Middle frontal gyrus (tissue), 1 donor: ENCODE data around the gene DNER.

Experiments used
- DNase-seq: peaks from one replicate; pipeline ENCODE4 v3.0.0-alpha.2; 2015; ENCODE audit warnings: low spot score; ENCODE audit errors: extremely low spot score

The DNER gene

DNA sequence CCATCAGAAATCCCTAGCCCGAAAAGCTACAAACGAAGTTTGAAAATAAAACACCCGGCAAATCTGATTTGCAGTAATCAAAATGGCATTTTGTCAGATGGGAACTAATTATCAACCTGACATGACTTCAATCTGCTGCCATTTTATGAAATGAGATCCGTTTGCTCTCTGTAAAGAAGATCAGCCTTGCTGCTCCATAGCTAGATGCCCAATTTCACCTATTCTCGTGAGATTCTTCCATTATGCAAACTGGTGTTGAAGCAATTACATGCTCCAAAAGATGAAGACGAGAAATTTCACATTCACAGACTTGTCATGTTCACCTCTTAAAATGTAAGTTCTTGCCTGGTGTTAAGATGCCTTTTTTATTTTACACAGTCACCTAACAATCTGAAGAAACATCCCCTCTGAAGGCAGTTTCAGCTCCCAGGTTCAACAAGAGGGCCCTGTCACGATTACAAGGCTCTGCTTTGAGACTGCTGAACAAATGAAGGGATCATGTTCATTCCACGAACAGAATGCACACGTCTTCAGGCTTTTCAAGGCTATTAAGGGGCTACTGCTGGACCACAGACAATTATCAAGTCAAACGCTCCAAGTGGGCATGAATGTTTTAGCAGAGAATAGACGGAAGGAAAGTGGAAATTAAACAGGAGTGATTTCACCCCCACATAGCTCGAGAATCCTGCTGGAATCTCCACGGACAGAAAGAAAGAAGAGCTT is 270.6 kb downstream of the DNER start:
- DNase-seq = no peak

DNA sequence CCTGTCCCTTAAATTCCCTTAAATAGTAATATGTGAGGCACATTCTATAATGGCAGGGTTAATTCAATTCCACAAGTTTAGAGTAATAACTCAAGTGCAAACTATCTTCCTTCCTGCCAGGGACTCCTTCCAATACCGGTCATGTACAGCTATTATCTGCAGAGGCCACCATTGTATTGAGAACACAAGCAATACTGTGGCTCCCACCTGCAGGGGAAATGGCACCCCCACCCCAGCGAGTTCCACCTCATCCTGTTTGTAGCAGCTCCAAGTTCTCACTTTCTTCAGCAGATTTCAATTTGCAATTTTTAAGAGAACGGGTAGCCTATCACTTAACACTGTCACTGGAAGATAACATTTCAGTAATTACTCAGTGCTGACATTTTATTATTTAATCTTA is 271.2 kb downstream of the DNER start:
- DNase-seq = no peak

DNA sequence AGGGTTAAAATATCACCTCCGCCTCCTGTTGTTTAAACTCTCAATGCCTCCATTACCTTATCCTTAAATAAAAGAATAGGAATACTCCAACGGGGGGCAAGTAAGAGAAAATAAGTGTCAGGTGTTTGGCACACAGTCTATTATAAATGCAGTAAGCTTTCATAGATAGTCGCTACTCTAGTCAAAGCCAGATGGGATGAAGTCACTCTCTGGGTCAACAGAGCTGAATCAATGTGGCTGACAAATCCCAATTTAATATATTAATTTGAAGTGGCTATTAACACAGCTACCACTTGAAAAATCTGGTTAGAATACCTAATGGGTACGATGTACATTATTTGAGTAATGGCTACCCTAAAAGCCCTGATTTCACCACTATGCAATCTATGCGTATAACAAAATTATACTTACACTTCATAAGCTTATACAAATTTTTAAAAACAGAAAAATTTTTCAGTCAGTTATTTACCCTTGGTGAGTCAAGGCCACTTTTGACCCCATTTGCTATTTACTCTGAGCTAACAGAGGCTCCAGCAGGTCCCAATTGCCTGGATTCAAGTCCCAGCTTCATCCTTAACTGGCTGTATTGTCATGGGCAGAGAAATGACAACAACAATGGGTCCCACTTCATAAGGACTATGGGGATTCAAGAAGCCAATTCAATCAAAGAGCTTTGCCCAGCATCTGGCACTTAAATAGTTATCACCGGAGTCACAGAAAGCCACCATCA is 275.8 kb downstream of the DNER start:
- no peak for DNase-seq

DNA sequence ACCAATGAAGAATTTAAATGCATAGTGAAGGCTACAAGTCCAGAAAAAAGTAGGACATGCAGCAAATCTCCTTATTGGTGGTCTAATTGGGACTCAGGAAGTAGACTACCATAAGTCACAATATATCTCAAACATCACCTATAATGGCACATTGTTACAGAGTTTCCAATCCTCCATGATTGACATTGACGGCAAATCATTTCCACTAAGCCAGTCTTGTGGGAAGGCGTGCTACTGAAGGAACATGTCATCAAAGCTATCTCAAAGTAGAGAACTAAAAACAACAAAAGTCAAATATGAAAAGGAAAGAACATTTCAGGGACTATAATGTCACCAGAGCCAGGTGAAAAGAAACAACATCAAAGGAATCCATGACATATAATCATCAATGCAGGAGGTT is 276.9 kb downstream of the DNER start:
- no peak for DNase-seq

DNA sequence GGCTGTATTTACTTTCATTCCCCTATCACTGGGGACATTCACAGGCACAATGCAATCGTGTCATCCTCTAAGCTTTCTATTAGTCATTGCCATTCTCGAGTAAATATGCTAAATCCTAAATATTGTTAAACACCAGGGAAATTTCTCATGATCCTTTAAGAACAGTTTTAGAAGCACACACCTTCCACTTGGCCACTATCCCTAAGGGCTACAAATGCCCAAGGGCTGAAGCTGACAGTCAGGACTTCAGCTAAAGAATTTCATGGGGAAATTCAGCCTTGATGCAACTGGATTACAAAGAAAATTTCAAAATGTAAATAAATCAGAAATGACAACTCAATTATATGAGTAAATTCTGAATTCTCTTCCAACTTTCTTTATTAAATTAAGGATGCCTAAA is 280.2 kb downstream of the DNER start:
- DNase-seq = no peak

DNA sequence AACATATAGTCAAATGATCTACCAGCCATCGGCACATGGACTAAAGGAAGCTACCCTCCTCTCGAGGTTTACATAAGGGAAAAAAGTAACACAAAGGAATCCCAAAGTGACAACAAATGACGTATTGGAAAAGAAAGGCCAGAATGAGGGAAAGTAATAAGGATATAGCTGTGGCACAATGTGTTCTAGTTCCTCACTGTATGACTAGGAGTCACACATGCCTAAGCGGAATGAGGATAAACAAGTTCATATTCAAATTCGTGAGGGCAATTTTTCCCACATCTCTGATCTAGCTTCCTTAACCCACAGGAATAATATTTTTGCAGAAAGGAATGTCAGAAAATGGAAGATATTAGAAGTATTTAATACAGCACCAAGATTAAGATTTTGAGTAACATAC is 281.0 kb downstream of the DNER start:
- no peak for DNase-seq

DNA sequence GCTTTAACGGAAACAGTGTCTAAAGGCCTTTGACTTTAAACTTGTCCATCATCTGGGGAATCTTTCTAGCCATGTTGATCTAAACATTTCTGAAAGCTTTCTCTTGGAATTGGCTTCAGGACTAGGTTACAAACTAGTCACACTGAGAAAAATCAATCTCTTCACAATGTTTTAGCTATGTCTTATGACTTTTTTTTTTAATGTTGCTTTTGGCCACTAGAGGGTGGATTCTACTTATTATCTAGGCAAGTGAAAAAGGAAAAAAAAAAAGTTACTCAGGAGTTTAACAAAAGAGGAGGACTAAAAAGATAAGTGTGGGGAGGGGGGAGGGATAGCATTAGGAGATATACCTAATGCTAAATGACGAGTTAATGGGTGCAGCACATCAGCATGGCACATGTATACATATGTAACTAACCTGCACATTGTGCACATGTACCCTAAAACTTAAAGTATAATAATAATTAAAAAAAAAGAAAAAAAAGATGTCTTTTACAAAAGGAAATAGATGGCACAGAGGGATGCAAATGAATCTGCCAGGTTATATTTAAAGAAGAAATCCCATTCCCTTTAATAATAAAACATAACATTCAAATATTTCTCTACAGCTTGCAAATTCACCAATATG is 282.9 kb downstream of the DNER start:
- peak; percentile 40 for DNase-seq

DNA sequence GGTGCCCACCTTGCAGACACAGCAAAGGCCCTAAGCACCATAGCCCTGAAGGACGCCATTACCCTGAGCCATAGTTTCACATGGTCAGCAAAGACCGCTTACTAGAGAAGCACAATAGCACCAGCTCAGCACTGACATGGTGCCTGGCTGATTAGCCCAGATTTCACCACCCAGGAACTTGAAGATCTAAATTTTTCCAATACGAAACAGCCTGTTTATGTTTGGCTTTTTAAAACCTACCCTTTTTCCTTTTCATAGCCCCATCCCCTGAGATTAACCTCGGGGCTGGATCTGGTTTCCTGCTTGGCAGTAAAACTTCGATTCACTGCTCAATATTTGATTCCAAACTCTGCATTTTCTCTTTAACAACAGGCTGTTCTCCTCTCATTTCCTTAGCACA is 284.8 kb downstream of the DNER start:
- no peak for DNase-seq

DNA sequence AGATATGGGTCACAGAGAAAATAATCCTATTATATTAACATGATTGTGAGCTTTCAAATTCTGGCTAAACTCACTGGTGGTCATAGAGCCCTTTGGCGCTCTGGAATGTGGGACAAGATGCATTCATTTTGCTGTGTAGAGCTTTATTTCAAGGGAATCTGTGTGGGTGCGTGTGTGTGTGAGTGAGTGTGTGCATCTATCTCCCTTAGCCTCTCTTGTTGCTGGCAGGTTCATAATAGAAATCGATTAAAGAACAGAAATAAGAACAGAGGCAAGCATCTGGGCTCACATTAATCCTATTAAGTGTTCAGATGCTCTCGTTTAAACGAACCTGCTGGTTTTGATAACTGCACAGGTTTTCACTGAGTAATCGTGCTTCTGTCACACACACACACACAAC is 287.9 kb downstream of the DNER start:
- no peak for DNase-seq

DNA sequence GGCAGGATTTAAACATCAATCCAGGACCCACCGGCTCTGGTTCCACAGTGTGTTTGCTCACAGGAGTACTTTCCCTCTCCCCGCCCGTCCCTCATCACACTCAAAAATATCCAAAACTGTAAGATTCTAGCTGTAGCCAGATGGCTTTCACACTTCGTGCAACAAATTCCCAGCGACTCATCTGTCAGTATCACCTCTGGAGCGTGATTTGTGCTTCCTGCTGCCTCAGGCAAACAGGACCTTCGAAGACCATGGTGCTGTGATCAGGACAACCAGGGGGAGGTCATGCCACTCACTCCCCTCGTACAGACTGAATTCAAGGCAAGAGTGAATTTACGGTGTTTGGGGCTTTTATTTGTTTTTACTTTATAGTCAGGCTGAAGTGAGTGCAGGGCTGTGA is 288.8 kb downstream of the DNER start:
- no peak for DNase-seq

DNA sequence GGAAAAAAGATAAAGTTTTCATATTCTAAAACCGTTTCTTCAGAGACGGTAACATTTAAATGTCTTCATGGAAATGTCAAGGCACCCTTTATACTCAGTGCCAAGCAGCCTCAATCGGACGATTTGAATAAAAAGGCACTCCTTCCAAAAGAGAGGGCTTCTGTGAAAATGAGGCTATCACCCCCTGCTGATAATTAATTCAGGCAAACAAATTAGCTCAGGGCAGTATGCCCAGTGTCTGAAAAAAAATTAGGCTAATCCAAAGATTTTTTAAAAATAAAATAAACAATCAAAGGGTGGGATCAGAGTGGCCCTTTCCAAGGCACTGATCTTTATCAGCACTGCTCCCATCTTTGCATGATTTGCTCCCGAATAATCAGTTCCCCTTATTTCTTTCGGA is 292.3 kb downstream of the DNER start:
- DNase-seq = no peak

DNA sequence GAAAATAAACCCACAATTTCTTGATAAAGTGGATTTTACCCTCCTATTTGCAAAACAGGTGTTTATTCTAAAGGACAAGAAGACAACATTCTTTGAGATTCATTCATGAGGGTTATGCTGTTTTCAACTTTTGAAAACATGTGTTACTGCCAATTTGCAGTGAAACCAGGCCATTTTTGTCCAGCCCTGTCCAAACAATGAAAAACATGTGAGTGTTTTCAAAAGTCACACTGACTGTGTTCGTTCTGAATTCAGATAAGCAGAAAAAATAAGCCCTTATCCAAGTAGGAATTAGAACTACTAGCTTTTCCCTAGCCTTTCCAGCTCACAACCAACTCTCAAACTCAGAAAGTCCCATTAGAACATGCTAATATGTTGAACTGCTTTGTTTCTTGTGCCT is 295.2 kb downstream of the DNER start:
- no peak for DNase-seq

DNA sequence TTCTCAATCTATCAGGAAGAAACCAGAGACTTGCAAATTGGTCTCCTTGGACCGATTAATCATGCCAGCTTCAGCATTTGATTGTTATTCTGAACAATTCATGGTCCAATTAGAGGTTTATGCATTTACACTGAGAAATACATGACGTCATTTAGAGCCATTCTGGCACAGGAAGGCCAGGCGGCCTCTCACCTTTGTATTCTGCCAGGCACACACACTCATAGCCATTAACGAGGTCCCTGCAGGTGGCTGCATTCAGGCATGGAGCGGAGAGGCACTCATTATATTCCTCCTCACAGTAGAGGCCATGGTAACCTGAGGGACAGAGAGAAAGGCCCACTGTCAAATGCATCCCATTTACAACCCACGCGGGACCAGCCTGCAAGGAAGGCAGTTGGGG is 296.4 kb downstream of the DNER start:
- DNase-seq = no peak

DNA sequence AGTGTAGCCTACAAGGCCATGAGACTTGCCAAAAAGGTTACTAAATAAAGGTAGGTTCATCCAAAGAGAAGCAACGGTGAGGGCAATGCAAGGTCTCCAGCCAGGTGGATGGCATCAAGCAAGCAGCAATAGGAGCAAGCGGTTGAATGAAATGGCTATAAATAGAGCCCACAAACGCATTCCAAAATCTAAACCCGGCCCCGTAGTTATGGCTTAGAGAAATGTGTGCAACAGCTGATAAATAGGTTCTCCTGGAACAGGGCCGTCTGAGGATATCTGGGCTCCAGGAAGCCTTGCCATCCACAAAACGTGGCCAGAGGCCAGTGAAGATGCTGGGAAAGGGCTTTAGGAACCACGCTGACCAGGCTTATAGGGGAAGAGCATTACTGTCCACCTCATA is 297.2 kb downstream of the DNER start:
- DNase-seq = no peak

DNA sequence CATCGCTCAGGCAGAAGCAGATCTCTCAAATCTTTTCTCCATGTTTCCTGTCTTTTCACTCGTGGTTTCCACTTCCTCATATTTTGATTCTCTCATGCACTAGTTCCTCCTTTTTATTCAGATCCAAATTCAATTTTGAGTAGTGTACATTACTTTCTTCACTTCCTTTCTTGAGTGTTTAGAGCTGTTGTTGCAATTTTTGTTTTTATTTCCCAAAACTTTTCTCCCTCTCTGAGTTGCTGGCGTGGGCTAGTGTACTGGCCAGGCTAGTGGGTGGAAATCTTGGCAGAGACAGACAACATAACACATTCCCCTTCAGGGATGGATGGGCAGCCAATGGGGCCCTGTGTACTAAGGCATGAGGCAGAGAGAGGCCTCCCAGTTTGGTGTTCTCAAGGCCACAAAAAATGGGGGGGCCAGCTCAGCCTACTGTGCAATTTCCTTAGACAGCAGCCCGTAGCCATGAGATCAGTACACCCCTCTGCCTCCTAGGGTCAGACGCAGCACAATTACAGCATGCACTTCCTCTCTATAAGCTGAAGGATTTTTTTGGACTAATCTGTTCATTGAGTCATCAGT is 298.1 kb downstream of the DNER start:
- no peak for DNase-seq

DNA sequence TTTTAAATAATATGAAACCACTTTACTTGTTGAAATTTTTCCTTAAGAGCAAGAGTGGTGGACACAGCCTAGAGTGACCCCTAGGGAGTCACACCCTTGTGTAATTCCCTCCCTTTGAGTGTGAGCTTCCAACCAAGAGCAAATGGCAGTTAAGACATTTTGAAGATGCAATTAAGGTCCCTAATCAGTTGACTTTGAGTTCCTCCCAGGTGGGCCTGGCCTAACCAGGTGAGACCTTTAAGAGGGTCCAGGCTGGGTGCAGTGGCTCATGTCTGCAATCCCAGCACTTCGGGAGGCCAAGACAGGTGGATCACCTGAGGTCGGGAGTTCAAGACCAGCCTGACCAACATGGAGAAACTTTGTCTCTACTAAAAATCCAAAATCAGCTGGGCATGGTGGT is 299.7 kb downstream of the DNER start:
- no peak for DNase-seq

DNA sequence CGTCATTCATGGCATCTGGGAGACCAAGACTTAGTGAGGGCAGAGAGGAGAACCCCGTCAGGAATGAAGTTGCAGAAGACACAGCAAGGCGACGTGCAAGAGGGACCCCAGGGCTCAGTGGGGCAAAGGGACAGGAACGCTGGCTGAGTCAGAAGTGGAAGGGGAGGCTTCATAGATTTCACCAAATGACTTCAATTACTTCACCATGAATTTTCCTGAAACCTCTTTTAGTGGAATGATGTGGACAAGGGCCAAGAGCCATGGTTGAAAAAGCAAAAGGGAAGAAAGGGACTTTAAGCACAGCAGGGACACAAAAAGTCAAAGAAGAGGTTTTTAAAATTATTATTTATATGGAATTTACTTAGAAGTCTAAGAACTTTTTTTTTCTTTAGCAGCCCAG is 301.7 kb downstream of the DNER start:
- no peak for DNase-seq

DNA sequence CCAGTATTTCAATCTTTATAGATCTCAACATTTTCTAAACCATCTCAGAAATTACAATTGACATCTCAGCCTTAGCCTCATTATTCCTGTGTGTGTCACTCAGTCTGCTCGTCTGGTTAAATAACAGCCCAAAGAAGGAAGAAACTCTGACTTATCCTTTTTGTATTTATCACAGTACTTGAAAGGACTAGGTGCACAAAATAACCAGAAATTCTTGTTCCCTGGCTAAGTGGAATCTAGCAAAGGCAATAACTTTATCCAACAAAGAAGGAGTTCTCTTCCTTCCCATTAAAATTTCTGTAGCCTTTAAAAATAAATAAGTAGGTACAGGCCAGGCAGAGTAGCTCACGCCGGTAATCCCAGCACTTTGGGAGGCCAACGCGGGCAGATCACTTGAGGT is 303.4 kb downstream of the DNER start:
- no peak for DNase-seq

DNA sequence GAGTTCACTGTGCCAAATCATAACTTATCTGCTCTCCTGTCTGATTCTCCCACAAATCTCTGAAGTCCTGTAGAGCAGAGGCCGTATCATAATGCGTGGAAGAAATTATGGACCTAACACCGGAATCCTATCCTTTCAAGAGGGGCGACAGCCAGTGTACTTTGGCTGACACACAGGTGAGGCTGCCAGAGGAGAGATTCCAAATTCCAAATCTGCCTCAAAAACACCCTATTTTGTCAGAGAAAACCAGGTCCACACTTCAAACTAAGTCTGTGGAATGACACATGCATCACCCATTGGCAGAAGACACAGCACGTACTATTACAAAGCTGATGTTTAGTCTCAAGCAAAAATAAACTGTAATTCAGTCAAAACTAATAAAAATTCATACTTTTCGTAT is 304.1 kb downstream of the DNER start:
- DNase-seq = no peak

DNA sequence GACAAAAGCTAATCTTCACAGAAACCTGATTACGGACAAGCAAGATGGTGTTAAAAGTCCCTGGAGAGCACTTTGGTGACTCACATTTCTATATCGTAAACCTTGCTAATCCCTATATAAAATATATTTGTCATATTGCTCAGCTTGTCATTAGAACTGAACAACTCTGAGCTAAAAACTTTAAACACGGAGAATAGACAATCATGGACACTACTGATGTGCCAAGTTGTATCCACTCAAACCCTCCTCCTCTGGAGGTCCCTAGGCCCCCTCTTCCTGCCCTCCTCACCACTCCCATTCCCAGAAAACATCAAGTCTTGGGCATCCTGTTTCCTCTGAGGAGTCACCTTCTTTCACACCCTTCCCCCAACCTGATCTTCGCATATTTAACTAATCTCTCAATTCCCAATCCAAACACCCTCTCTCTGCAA is 304.6 kb downstream of the DNER start:
- no peak for DNase-seq

DNA sequence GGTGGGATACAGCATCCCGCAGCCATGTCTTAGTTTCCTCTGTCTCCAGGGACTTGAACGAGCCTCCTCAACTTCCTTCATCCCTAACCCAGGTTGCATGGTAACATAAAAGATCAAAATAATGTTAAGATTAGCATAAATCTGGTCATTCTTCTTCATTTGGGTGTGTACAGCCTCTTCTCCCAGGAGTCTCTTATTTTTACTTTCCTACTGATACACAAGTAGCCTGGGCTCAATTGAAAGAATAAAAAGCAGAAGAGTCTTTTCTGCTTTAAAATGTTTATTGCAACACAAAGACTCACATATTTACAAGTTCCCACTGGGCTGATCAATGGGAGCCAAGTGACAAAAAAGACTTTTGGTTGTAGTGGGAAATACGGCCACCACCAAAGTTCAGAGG is 305.4 kb downstream of the DNER start:
- no peak for DNase-seq

DNA sequence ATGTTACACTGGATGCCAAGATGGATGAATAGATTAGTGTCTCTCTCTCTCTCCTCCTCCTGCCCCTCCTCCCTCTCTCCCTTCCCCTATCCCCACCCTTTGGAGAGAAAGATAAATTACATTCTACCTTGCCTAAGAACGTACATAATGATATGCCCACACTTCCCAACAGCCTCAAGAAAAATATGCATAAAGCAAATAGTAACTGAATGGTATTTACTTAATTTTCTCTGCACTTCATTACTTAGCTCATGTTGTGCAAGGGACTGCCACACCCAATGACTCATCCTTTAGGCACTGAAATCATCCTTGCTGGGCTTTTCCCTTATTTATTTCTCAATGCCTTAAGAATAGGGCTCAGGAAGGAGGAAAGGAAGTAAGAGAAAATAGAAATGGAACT is 306.0 kb downstream of the DNER start:
- no peak for DNase-seq
